CD4-positive, alpha-beta T cell treated with Interleukin-4 for 4 hours (primary cell): Measurements from ENCODE around the gene ARF3.

ENCODE experiments used
- DNase-seq: peaks from one replicate; pipeline ENCODE4 v3.0.0-alpha.2; 2020

ARF3 gene

GRCh38 chr12:48961801-48962200, 4.5 kb upstream of the ARF3 start:
- DNase-seq: no peak

GRCh38 chr12:48961331-48961730, 4.0 kb upstream of the ARF3 start:
- DNase-seq: no peak

- DNase-seq: no peak
Observed at GRCh38 chr12:48960834-48961233, 3.5 kb upstream of the ARF3 start.

GRCh38 chr12:48958049-48958388, 732 bp upstream of the ARF3 start:
- DNase-seq: no peak

- peak; percentile 31 for DNase-seq
Observed at GRCh38 chr12:48956279-48957140, 777 bp downstream of the ARF3 start.

GRCh38 chr12:48954841-48955501, 2.3 kb downstream of the ARF3 start:
- DNase-seq: no peak

GRCh38 chr12:48954061-48954460, 3.2 kb downstream of the ARF3 start:
- no peak for DNase-seq

GRCh38 chr12:48952691-48953090, 4.6 kb downstream of the ARF3 start:
- DNase-seq: no peak

- no peak for DNase-seq
Observed at GRCh38 chr12:48947727-48948126, 9.6 kb downstream of the ARF3 start.

GRCh38 chr12:48946943-48947342, 10.3 kb downstream of the ARF3 start:
- DNase-seq: no peak

- DNase-seq: no peak
Observed at GRCh38 chr12:48946205-48946604, 11.1 kb downstream of the ARF3 start.

GRCh38 chr12:48943221-48943620, 14.1 kb downstream of the ARF3 start:
- no peak for DNase-seq

GRCh38 chr12:48940181-48940580, 17.1 kb downstream of the ARF3 start:
- DNase-seq: no peak

GRCh38 chr12:48938805-48939204, 18.5 kb downstream of the ARF3 start:
- DNase-seq: no peak

- DNase-seq: no peak
Observed at GRCh38 chr12:48937170-48937569, 20.1 kb downstream of the ARF3 start.

- peak; percentile 74 for DNase-seq
Observed at GRCh38 chr12:48936379-48936979, 20.8 kb downstream of the ARF3 start.

GRCh38 chr12:48934312-48934706, 23.0 kb downstream of the ARF3 start:
- peak; percentile 23 for DNase-seq

GRCh38 chr12:48933664-48934311, 23.5 kb downstream of the ARF3 start:
- DNase-seq: peak; percentile 64

GRCh38 chr12:48932878-48933277, 24.4 kb downstream of the ARF3 start:
- peak; percentile 45 for DNase-seq

- no peak for DNase-seq
Observed at GRCh38 chr12:48930475-48930874, 26.8 kb downstream of the ARF3 start.

- no peak for DNase-seq
Observed at GRCh38 chr12:48929551-48929950, 27.7 kb downstream of the ARF3 start.

GRCh38 chr12:48927261-48927660, 30.0 kb downstream of the ARF3 start:
- no peak for DNase-seq

- peak; percentile 72 for DNase-seq
Observed at GRCh38 chr12:48925304-48926011, 31.8 kb downstream of the ARF3 start, which contains the start of gene FKBP11. FKBP11 (minus strand) TSS chr12:48925492; CDS start chr12:48925428, 64 bp downstream.
